Measurements from ENCODE around the gene GAS7. TPM values are rescaled to one million over a fixed set of nuclear protein-coding genes. Genes with fewer than 3 reads are reported as not detected.

GAS7 gene
- total RNA-seq, 6 donors from 2014 or later = 19.9 to 87.1 (median 41.5) TPM

DNA sequence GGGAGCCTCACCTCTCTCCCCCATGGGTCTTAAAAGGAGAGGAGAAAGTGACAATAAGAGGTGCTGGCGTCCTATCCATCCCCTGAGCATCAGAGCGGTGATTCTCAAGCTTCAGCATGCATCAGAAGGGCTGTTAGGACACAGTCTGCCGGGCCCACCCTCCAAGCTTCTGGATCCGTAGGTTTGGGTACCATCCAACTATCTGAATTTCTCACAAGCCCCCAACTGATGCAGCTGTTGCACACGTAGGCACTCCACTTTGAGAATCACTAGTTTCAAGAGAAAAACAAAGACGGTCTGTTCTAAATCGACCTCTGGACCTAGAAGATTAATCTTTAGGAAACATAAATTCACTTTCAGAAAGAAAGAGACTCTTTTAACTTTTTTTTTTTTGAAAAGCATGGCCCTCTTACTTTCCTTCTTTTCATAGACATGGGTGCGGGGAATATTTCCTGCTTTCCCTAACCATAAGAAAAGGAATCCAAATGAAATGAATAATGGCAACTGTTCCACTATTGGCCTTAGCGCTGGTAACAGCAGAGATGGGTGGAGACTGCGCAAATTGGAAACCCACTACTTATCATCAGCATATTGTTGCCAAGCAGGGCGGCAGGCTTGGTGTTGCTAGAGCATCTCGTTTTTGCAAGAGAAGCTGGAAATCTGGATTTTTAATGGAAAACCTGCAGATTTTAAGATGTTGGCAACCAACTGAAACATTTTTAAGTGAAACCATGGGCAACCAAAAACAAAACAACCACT is 144.4 kb downstream of the GAS7 start:
- TF ChIP-seq EP300 (IDR thresholded peaks at IDR 0.05) (no peak), POLR2AphosphoS5 (IDR thresholded peaks at IDR 0.05) (no peak), POLR2A (IDR thresholded peaks at IDR 0.05) (no peak)
- TF ChIP-seq, protein P1, sequence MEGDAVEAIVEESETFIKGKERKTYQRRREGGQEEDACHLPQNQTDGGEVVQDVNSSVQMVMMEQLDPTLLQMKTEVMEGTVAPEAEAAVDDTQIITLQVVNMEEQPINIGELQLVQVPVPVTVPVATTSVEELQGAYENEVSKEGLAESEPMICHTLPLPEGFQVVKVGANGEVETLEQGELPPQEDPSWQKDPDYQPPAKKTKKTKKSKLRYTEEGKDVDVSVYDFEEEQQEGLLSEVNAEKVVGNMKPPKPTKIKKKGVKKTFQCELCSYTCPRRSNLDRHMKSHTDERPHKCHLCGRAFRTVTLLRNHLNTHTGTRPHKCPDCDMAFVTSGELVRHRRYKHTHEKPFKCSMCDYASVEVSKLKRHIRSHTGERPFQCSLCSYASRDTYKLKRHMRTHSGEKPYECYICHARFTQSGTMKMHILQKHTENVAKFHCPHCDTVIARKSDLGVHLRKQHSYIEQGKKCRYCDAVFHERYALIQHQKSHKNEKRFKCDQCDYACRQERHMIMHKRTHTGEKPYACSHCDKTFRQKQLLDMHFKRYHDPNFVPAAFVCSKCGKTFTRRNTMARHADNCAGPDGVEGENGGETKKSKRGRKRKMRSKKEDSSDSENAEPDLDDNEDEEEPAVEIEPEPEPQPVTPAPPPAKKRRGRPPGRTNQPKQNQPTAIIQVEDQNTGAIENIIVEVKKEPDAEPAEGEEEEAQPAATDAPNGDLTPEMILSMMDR (IDR thresholded peaks at IDR 0.05) = no peak
- Histone ChIP-seq H3K4me3 (no peak overlapping the region), H3K4me1 (peaks cover 0 to 10% (median 8%) of the 10 kb centered on the region in 4 donors), H3K27me3 (no peaks in the 10 kb centered on the region), H3K9me3 (no peaks in the 10 kb centered on the region), H3K36me3 (no peaks in the 10 kb centered on the region), H3K27ac (no peak overlapping the region)
- 70 to 73% methylated on average over 12 of the region's 12 CpGs for WGBS, 2 donors
- DNase-seq (no peak), ATAC-seq (ENCODE audit: low FRiP score in 2 of 2) (peak in 1 of 2 donors; percentile 22)

DNA sequence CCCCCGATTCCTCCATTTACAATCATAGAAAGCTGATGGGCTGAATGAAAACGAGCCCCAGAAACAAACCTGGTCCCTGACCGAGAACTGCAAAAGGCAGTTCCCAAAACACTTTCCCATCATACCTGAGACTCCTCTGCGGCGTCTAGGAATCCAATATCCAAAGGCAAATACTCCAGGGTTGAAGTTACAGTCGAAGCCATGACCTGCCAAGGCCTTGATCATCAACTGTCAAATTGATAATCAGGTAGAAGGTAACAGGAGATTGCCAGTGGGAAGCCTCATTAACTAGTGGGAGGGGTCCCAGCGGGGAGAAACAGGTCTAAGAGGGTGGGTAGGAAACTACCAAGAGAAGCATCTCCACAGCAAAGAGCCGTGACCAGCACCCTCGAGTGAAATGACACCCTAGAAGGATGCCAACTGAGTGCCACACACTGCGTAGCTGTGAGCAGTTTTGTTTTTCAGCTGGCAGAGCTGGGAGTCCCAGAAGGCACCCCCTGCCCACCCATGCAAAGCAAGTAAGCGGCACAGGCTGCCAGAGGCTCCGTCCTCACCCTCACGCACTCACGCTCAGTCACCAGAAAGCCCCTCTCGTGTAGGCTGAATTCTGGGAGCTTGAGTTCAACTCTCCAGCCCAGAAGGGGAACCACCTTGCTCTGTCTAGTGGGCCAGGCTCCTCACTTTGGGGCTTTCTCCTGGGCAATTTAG is 146.1 kb downstream of the GAS7 start:
- Histone ChIP-seq H3K27me3 (no peaks in the 10 kb centered on the region), H3K36me3 (no peaks in the 10 kb centered on the region), H3K4me3 (no peak overlapping the region), H3K4me1 (peaks cover 0 to 10% (median 8%) of the 10 kb centered on the region in 4 donors), H3K9me3 (no peaks in the 10 kb centered on the region), H3K27ac (no peak overlapping the region)
- ATAC-seq (ENCODE audit: low FRiP score in 2 of 2) (no peak), DNase-seq (no peak)
- WGBS, 2 donors = 89 to 92% methylated on average over 15 of the region's 15 CpGs
- TF ChIP-seq POLR2AphosphoS5 (IDR thresholded peaks at IDR 0.05) = no peak
- no peak for TF ChIP-seq POLR2A (IDR thresholded peaks at IDR 0.05)
- no peak for TF ChIP-seq EP300 (IDR thresholded peaks at IDR 0.05)
- TF ChIP-seq, protein P1 (IDR thresholded peaks at IDR 0.05) = no peak

DNA sequence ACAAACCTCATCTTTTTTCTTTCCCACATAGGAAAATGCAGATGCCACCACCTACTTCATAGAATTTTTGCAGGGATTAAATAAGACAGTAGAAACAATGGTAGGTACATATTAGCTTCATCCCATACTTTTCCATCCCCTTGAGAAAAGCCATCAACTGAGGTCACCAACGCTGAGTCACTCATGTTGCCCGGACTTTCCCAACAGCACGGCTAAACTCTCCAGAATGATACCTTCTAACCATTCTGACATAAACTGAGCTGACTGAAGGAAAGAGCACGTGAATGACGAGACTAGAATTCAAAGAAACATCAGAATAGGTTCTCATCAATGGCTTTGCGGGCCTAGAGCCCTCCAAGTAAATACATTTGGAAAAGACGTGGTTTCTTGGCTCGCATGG is 147.3 kb downstream of the GAS7 start:
- Histone ChIP-seq H3K27me3 (no peaks in the 10 kb centered on the region), H3K36me3 (no peaks in the 10 kb centered on the region), H3K27ac (peak overlapping the region in 1 of 4 donors; percentile 25), H3K9me3 (no peaks in the 10 kb centered on the region), H3K4me1 (peaks cover 0 to 10% (median 8%) of the 10 kb centered on the region in 4 donors), H3K4me3 (no peak overlapping the region)
- DNase-seq (no peak), ATAC-seq (ENCODE audit: low FRiP score in 2 of 2) (peak in 1 of 2 donors; percentile 73)
- 73 to 84% methylated on average over 8 of the region's 8 CpGs for WGBS, 2 donors
- TF ChIP-seq, protein P1 (IDR thresholded peaks at IDR 0.05) = no peak
- TF ChIP-seq POLR2A (IDR thresholded peaks at IDR 0.05) (no peak), POLR2AphosphoS5 (IDR thresholded peaks at IDR 0.05) (no peak), EP300 (IDR thresholded peaks at IDR 0.05) (no peak)

DNA sequence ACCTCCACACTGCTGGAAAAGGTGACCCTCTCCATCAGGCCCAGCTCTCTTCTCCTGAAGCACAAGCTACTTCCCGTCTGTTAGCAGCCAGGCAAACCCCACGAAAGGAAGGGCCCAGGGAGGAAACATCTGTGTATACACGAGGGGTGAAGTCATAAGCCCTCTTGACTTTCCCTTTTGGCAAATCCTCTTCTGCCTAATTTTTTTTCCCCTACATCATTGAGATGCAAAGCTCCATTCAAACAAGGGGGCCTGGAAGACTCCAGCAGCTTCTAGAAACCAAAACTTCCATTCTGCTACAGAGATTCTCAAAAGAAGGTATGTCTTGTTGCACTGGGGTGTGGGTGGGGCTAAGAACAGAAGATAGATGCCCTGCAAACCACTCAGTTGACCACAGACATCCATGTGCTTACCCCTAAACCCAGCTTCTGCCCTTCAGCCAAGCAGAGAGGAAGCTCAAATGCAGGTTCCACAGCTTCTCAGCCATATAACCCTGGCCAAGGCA is 147.8 kb downstream of the GAS7 start:
- Histone ChIP-seq H3K4me3 (no peak overlapping the region), H3K4me1 (peaks cover 0 to 10% (median 8%) of the 10 kb centered on the region in 4 donors), H3K27me3 (no peaks in the 10 kb centered on the region), H3K27ac (peak overlapping the region in 3 of 4 donors; percentile 7 to 52 (median 25)), H3K9me3 (no peaks in the 10 kb centered on the region), H3K36me3 (no peaks in the 10 kb centered on the region)
- 14 to 25% methylated on average over 3 of the region's 3 CpGs for WGBS, 2 donors
- TF ChIP-seq, protein P1 (IDR thresholded peaks at IDR 0.05) = no peak
- TF ChIP-seq EP300 (IDR thresholded peaks at IDR 0.05) (no peak), POLR2A (IDR thresholded peaks at IDR 0.05) (no peak), POLR2AphosphoS5 (IDR thresholded peaks at IDR 0.05) (no peak)
- DNase-seq (no peak), ATAC-seq (ENCODE audit: low FRiP score in 2 of 2) (peak in 1 of 2 donors; percentile 74)
